Stimulated activated naive CD8-positive, alpha-beta T cell treated with anti-CD3 and anti-CD28 coated beads, Interleukin-15, amount 100 ng/mL, for 72 hours (primary cell): Measurements from ENCODE around the gene CCDC97.

Experiments
- ATAC-seq: fragments of 150-1000 bp; cut with Tn5 transposase; 2 replicates; pipeline ENCODE4 v1.10.0; 2021; ENCODE audit warnings: mild to moderate bottlenecking, moderate library complexity
- DNase-seq, 2 donors: peaks; one replicate each; pipeline ENCODE4 v3.0.0; 2021 to 2022
- H3K27ac Mint-ChIP-seq, 2 donors: one replicate each; pipeline ENCODE4 v1.8.0; 2022; ENCODE audit warnings: mild to moderate bottlenecking in 2 of 2, mixed read lengths in 2 of 2, moderate library complexity in 2 of 2
- H3K27me3 Mint-ChIP-seq: one replicate; pipeline ENCODE4 v1.8.0; 2022; ENCODE audit warnings: mixed read lengths
- H3K4me1 Mint-ChIP-seq: one replicate; pipeline ENCODE4 v1.8.0; 2022; ENCODE audit warnings: mild to moderate bottlenecking, mixed read lengths
- H3K4me3 Mint-ChIP-seq, 2 donors: one replicate each; pipeline ENCODE4 v1.8.0; 2022; ENCODE audit warnings: mild to moderate bottlenecking in 2 of 2, mixed read lengths in 2 of 2, moderate library complexity in 1 of 2
- H3K9me3 Mint-ChIP-seq, 2 donors: one replicate each; pipeline ENCODE4 v1.8.0; 2022; ENCODE audit warnings: mixed read lengths in 2 of 2

Gene CCDC97

DNA sequence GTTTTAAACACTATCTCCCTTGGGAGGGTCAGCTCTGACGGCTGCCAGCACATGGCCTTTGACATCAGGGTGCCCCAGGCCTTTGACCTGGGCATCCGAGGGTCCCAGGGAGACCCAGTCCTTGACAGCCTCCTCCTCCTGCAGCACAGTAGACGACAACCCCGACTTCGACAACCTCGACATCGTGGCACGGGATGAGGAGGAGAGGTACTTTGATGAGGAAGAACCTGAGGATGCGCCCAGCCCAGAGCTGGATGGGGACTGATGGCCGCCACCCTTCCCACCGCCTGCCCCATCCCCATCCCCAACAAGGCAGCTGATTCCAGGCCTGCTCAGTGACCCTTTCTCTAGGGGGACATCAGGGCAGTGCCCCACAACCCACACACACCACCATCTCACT, 12.5 kb downstream of the CCDC97 start:
- Mint-ChIP-seq H3K4me3 (no peak overlapping the region), H3K4me1 (peaks cover 69% of the 10 kb centered on the region), H3K27me3 (no peaks in the 10 kb centered on the region), H3K27ac (peak overlapping the region; percentile 90 to 92), H3K9me3 (no peaks in the 10 kb centered on the region)
- ATAC-seq (no peak), DNase-seq (no peak)

DNA sequence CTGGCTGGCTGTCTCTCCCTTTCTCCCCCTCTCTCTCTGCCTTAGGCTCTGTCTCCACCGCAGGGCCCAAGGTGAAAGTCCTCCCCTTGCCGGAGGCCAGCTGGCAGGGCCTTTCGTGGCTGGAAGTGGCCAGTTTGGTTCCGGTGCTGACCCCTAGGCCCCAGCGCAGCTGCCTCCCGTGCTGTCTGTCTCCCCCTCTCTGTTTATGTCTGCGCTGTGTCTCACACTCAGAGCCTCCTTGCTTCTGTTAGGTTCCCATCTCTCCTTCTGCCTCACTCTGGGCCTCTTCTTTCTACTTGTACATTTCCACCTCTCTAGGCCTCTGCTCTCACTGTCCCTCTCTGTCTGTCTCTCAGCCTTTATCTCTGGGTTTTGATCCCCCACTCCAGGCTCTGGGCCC, 13.1 kb downstream of the CCDC97 start:
- peak overlapping the region in 1 of 2 donors; percentile 28 for H3K4me3 Mint-ChIP-seq
- no peak for ATAC-seq
- no peaks in the 10 kb centered on the region for H3K27me3 Mint-ChIP-seq
- H3K4me1 Mint-ChIP-seq: peaks cover 71% of the 10 kb centered on the region
- DNase-seq: no peak
- no peaks in the 10 kb centered on the region for H3K9me3 Mint-ChIP-seq
- H3K27ac Mint-ChIP-seq: peak overlapping the region; percentile 92 to 93

DNA sequence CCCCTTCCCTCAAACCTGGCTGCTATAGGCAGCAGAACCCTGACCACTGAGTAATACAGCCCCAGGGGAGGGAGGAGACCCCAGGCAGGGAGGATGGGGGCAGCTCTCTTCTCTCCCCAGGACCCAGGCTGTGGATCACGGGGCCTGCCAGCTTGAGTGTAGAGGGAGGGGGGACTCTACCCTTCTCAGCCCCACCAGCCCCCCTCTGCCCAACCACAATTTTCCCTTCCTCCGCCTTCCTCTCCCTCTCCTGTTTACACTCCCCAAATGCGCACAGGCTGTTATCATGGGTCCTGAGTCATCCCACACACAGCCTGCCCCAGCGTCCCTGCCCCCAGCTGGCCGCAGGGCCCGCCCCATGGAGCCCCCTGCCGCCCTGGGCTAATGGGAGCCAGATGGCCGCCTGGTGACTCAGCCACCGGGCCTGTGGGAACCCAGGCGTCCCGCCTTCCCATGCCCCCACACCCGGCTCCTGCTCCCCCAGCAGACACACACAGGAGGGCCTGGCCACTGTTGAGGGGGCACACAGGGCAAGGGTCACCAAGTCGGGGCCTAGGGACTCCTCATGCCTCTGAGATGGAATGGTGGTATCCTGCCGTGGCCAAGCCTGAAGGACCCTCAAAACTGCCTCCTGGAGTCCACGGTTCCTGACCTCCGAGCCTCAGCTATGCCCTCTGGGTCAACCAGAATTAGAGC, 13.6 kb downstream of the CCDC97 start:
- peaks cover 71% of the 10 kb centered on the region for H3K4me1 Mint-ChIP-seq
- peak overlapping the region; percentile 92 to 93 for H3K27ac Mint-ChIP-seq
- DNase-seq: no peak
- no peaks in the 10 kb centered on the region for H3K9me3 Mint-ChIP-seq
- no peak for ATAC-seq
- H3K4me3 Mint-ChIP-seq: peak overlapping the region in 1 of 2 donors; percentile 28
- no peaks in the 10 kb centered on the region for H3K27me3 Mint-ChIP-seq

DNA sequence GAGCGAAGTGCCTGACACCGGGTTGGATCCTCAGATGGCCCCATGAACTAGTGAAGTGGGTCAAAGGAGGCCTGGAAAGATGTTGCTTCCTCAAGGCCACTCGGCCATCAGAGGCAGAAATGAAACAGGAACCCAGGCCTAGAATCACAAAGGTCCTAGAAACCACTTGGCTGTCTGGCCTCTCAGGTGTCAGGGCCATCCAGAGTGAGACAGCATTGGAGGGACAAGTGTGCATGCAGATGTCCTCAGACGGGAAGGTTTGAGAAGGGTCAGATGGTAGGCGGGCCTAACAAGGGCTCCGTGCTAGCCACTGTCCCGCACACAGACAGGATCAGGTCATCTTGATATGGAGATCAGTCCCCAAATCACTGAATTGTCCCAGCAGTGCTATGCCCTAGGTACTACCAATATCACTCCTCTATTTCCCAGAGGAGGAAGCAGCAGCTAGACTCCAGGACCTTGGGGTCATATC, 14.3 kb downstream of the CCDC97 start:
- DNase-seq (no peak), ATAC-seq (no peak)
- Mint-ChIP-seq H3K27ac (peak overlapping the region; percentile 60 to 81), H3K4me1 (peaks cover 78% of the 10 kb centered on the region), H3K27me3 (no peaks in the 10 kb centered on the region), H3K9me3 (no peaks in the 10 kb centered on the region), H3K4me3 (no peak overlapping the region)

DNA sequence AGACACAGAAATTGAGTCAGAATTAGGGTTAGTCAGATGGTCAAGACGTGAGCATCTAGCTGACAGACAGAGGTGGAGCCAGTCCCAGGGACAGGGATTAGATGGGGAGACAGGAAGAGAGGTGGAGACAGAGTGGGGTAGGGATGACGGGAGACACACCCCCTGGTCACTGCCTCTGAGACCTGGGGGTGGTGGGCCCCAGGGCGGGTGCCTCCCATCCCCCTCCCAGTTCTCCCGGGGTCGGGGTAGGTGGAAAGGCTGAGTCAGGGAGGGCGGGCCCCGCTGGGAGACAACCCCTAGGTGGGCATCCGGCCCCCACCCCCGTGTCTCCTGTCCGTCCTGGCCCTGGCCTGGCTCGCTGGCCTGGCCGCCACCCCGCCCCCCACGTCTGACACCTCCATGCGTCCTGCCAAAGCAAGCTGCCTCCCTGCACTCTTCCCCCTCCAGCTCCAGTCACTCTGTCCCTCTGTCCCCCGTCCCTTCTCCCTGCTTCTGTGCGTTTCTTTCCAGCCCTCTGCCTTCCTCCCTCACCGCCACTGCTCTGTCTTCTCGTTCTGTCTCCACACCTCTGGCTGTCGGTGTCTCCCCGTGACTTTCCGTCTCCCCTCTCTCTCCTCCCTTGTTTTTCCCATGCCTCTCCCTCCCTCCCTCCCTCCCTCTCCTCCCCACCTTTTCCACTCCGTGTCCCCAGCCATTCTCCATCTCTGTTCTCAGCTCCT, 15.1 kb downstream of the CCDC97 start:
- Mint-ChIP-seq H3K4me3 (peak overlapping the region in 1 of 2 donors; percentile 37), H3K9me3 (no peaks in the 10 kb centered on the region), H3K4me1 (peaks cover 79% of the 10 kb centered on the region), H3K27ac (peak overlapping the region; percentile 81 to 87), H3K27me3 (no peaks in the 10 kb centered on the region)
- DNase-seq (peak in 1 of 2 donors; percentile 19), ATAC-seq (no peak)

DNA sequence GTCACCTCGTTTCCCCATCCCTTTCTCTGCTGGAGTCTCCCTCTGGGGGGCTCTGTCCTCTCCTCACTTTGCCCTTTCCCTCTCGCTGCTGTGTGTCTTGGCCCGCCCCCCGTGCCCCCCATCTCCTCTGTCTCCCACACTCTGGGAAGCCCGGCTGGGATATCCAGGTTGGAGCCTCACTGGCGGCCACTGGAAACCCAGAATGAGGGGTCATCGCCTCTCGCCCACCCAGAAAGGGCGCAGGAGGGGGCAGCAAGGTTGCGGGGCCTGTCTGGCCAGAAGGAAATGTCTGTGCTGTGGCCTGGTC, 15.6 kb downstream of the CCDC97 start:
- H3K27me3 Mint-ChIP-seq: no peaks in the 10 kb centered on the region
- no peak for ATAC-seq
- peak overlapping the region in 1 of 2 donors; percentile 37 for H3K4me3 Mint-ChIP-seq
- no peak for DNase-seq
- peaks cover 84% of the 10 kb centered on the region for H3K4me1 Mint-ChIP-seq
- no peaks in the 10 kb centered on the region for H3K9me3 Mint-ChIP-seq
- H3K27ac Mint-ChIP-seq: peak overlapping the region in 1 of 2 donors; percentile 87

DNA sequence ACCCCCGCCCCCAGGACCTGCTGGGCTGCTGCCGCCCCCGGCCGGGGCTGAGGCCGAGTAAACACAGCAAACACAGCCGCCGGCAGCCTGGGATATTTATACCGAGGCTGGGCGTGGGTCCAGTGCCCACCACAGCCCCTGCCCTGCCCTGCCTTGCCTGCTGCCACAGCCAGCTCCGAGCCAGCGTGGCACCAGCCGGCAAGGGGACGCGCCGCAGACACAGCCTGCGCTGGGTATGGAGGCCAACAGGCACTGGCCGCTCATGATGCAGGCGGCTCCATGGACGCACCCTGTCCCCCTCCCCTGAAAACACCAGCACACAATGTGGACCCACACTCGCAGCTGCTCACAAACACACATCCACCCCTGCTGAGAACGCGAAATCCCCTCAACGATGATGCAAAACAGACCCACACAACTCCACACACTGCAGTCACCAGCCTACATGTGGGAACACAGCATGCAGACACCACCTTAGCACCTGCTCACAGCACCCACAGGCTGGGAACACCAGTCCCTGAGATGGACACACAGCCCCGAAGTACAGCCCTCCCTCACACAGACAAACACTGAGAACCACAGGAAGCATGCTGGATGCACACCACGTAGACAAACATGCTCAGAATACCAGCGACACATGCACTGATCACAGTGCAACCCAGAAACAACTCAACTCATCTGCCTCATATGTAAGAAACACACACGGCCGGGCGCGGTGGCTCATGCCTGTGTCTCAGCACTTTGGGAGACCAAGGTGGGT, 16.2 kb downstream of the CCDC97 start:
- Mint-ChIP-seq H3K4me1 (peaks cover 88% of the 10 kb centered on the region), H3K4me3 (peak overlapping the region; percentile 77 to 82), H3K27me3 (no peaks in the 10 kb centered on the region), H3K9me3 (no peaks in the 10 kb centered on the region), H3K27ac (peak overlapping the region; percentile 81 to 87)
- ATAC-seq (no peak), DNase-seq (peak in 1 of 2 donors; percentile 27)

DNA sequence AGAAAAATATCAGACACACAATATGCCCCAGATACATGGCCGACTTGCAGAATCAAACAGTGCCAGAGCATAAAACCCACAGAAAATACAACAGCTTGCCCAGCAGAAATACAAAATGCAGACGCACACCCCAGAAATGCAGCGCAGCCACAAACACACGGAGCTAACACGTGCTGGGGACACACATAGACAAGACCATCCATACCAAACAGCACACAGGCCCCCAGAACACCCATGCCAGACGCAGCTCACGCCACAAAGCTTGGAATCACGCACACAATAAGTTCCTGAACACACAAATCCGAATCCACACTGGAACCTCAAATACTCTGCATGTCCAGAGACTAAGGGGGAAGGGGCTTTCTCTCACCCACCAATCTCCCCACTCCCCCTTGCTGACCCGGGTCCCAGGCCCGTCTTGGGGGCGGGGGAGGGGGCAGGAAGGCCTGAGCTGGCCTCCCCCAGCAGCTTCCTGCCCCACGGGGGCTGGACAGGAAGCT, 17.2 kb downstream of the CCDC97 start:
- DNase-seq: no peak
- no peaks in the 10 kb centered on the region for H3K9me3 Mint-ChIP-seq
- ATAC-seq: peak; percentile 1
- peaks cover 92% of the 10 kb centered on the region for H3K4me1 Mint-ChIP-seq
- peak overlapping the region; percentile 56 to 70 for H3K27ac Mint-ChIP-seq
- peak overlapping the region; percentile 77 to 82 for H3K4me3 Mint-ChIP-seq
- no peaks in the 10 kb centered on the region for H3K27me3 Mint-ChIP-seq

DNA sequence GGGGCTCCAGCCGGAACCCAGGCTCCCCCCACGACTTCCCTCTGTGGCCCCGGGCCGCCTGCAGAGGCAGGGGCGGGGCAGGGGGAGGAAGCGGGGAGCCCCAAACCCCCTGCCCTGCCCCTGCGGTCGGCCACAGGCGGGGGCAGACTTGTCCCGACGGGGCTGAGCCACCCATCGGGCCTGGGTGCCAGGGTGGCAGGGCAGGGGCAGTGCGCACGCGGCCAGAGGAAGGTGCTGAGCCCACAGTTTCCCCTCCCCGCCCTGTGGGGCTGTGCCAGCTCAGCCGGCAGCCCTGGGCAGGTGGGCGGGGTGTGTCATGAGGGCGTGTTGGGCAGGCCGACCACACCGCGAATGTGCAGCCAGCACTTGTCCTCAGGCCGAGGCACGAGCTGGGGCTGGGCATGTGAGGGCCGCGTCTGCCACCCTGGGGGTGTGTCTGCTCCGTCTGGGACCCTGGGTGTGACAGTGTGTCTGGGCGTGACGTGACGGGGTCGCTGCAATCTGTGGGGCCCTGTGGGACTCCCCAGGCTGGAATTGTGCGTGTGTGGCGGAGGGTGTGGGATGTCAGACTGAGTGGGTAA, 17.7 kb downstream of the CCDC97 start:
- Mint-ChIP-seq H3K27me3 (no peaks in the 10 kb centered on the region), H3K9me3 (no peaks in the 10 kb centered on the region), H3K4me3 (peak overlapping the region; percentile 81 to 82), H3K27ac (peak overlapping the region; percentile 86 to 94), H3K4me1 (peaks cover 89% of the 10 kb centered on the region)
- peak; percentile 84 for ATAC-seq
- peak; percentile 84 to 88 for DNase-seq

DNA sequence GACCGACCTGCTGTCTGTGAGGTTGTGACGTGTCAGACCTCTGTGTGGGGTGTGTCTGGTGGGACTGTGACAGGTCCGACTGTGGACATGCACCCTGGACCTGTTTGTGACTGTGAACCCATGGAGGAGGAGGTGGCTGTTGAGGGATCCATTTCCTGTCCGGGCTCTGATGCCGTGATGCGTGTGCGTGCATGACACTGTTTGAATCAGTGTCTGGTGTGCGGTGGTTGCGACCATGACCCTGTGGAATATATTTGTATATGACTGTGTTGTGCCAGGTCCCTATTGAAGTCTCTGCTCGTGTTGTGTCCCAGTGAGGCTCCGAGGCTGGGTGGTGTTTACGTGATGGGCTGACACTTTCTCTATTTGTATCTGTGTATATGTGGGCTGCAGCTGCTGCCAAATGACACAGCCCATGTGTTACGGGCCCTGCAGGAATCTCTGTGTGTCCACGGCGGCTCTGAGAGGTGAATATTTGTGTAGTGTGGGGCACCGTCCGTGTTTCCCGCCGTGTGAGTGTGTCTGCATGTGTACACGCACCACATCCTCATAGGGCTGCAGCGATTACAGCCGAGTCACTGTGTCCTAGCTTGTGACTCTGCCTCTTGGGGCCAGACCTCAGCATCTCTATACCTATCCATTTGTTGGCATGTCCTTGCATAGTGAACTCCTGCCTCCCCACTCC, 18.3 kb downstream of the CCDC97 start:
- Mint-ChIP-seq H3K4me1 (peaks cover 83% of the 10 kb centered on the region), H3K27me3 (no peaks in the 10 kb centered on the region), H3K9me3 (no peaks in the 10 kb centered on the region), H3K27ac (peak overlapping the region; percentile 86 to 94), H3K4me3 (peak overlapping the region; percentile 81 to 82)
- peak in 1 of 2 donors; percentile 71 for DNase-seq
- ATAC-seq: peak; percentile 69

DNA sequence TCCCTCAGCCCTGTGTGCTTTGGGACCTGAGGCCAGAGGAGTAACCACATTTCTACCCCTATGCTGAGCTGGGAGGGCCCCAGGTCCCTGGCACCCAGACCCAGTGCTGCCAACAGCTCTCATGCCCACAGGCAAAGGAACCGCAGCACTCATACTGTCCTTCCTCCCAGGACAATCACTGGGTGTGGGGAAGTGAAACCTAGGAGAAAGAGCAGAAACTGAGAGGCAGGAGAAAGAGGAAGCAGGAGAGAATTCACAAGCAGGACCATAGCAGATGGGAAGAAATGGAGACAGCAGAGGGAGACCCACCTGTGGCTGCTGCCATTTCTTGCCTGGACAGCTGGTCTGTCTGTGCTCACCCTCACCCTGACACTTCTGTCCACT, 18.9 kb downstream of the CCDC97 start:
- Mint-ChIP-seq H3K27me3 (no peaks in the 10 kb centered on the region), H3K9me3 (no peaks in the 10 kb centered on the region), H3K4me3 (peak overlapping the region; percentile 81 to 82), H3K4me1 (peaks cover 78% of the 10 kb centered on the region), H3K27ac (peak overlapping the region; percentile 16 to 94)
- DNase-seq: peak in 1 of 2 donors; percentile 13
- no peak for ATAC-seq

DNA sequence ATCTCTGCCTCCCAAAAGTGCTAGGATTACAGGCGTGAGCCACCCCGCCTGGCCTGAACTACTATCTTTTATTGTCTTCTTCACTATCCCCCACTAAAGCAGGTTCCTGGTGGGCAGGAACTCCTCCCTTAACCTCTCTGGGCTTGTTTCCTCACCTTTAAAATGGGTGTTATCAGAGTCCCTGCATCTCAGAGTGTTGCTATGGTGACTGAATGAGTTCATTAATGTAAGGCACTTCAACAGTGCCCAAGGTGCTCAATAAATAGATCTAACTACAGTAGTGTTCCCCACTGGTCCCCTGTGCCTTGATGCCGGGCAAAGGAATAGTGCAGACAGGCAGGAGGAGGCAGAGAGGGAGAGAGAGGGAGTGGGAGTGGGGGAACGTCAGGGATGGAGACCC, 20.5 kb downstream of the CCDC97 start:
- Mint-ChIP-seq H3K27me3 (no peaks in the 10 kb centered on the region), H3K9me3 (no peaks in the 10 kb centered on the region), H3K4me3 (peak overlapping the region in 1 of 2 donors; percentile 39), H3K4me1 (peaks cover 71% of the 10 kb centered on the region), H3K27ac (peak overlapping the region; percentile 1 to 49)
- DNase-seq (no peak), ATAC-seq (no peak)

DNA sequence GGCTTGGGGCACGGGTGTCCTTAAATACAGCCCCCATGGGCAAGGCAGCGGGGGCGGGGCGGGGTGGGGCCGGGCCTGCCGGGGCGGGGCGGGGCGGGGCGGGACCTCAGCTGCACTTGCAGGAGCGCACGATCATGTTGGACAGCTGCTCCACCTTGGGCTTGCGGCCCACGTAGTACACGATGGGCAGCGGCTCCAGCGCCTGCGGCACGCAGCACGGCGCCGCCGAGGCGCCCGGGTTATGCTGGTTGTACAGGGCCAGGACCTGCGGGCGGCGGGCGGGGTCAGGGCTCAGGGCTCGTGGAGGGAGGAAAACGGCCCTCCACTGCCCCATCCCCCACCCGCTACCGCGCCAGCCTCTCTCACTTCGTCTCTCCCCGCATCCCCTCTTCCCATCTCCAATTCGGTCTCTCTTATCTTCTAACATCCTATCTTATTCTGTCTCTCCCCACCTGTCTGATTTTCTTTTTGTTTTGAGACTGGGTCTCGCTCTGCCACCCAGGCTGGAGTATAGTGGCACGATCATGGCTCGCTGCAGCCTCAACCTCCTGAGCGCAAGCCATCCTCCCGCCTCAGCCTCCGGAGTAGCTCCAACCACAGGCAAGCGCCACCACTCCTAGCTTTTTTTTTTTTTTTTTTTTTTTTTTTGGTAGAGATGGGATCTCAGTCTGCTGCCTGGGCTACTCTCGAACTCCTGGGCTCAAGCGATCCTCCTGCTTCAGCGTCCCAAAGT, 21.1 kb downstream of the CCDC97 start:
- Mint-ChIP-seq H3K27ac (peak overlapping the region in 1 of 2 donors; percentile 1), H3K4me3 (no peak overlapping the region)

DNA sequence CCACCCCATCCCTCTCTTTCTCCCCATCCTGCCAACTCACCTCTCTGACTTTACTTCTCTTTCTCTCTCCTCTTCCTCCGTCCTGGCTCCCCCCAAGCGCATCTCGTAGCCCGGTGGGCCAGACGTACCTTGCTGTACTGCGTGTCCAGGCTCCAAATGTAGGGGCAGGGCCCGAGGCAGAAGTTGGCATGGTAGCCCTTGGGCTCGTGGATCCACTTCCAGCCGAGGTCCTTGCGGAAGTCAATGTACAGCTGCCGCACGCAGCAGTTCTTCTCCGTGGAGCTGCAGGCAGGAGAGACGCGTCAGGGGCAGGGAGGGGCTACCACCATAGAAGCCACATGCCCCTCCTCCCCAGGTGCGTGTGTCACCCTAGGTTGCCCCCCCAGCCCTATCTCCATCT, 22.0 kb downstream of the CCDC97 start:
- Mint-ChIP-seq H3K27ac (peak overlapping the region; percentile 54 to 81), H3K27me3 (no peaks in the 10 kb centered on the region), H3K4me1 (peaks cover 66% of the 10 kb centered on the region), H3K9me3 (no peaks in the 10 kb centered on the region), H3K4me3 (no peak overlapping the region)
- DNase-seq (no peak), ATAC-seq (no peak)

More for the DNA sequence above, 21.1 kb downstream of the CCDC97 start:
- Mint-ChIP-seq H3K27me3 (no peaks in the 10 kb centered on the region), H3K4me1 (peaks cover 71% of the 10 kb centered on the region), H3K9me3 (no peaks in the 10 kb centered on the region)
- ATAC-seq: no peak
- DNase-seq: no peak
